ENCODE measurements around the gene PDE6H.

DNA sequence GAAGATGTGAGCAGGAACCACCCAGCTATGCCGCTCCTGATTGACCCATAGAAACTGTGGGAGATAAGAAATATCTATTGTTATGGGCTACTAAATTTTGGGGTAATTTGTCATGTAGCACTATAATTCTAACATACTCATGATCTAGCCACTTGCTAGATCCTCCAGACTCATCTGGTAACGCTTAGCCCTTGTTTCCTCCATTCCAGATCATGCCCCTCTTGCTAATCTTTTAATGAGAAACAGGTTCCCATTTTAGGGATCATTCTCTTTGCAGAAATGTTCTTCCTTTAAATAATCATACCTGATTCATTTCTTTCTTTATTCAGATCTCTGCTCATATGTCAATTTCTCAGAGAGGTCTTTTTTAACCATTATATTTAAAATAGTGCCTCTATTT is 7.6 kb upstream of the PDE6H start:
- TF ChIP-seq, protein P1, sequence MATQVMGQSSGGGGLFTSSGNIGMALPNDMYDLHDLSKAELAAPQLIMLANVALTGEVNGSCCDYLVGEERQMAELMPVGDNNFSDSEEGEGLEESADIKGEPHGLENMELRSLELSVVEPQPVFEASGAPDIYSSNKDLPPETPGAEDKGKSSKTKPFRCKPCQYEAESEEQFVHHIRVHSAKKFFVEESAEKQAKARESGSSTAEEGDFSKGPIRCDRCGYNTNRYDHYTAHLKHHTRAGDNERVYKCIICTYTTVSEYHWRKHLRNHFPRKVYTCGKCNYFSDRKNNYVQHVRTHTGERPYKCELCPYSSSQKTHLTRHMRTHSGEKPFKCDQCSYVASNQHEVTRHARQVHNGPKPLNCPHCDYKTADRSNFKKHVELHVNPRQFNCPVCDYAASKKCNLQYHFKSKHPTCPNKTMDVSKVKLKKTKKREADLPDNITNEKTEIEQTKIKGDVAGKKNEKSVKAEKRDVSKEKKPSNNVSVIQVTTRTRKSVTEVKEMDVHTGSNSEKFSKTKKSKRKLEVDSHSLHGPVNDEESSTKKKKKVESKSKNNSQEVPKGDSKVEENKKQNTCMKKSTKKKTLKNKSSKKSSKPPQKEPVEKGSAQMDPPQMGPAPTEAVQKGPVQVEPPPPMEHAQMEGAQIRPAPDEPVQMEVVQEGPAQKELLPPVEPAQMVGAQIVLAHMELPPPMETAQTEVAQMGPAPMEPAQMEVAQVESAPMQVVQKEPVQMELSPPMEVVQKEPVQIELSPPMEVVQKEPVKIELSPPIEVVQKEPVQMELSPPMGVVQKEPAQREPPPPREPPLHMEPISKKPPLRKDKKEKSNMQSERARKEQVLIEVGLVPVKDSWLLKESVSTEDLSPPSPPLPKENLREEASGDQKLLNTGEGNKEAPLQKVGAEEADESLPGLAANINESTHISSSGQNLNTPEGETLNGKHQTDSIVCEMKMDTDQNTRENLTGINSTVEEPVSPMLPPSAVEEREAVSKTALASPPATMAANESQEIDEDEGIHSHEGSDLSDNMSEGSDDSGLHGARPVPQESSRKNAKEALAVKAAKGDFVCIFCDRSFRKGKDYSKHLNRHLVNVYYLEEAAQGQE (IDR thresholded peaks at IDR 0.05; ENCODE audit: insufficient read depth in 1 of 2, low read depth in 2 of 2, low read length in 1 of 2), result no peak
- TF ChIP-seq, protein P2, sequence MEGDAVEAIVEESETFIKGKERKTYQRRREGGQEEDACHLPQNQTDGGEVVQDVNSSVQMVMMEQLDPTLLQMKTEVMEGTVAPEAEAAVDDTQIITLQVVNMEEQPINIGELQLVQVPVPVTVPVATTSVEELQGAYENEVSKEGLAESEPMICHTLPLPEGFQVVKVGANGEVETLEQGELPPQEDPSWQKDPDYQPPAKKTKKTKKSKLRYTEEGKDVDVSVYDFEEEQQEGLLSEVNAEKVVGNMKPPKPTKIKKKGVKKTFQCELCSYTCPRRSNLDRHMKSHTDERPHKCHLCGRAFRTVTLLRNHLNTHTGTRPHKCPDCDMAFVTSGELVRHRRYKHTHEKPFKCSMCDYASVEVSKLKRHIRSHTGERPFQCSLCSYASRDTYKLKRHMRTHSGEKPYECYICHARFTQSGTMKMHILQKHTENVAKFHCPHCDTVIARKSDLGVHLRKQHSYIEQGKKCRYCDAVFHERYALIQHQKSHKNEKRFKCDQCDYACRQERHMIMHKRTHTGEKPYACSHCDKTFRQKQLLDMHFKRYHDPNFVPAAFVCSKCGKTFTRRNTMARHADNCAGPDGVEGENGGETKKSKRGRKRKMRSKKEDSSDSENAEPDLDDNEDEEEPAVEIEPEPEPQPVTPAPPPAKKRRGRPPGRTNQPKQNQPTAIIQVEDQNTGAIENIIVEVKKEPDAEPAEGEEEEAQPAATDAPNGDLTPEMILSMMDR (IDR thresholded peaks at IDR 0.05), result no peak
- no peak for TF ChIP-seq SIN3A (IDR thresholded peaks at IDR 0.05; ENCODE audit: borderline replicate concordance, insufficient read depth, low read depth, low read length)
